Loucy (cell line): ENCODE results near the gene NCAPH2.
A peak's percentile ranks its signal among the peaks of the same experiment; 100 is the strongest.

Source experiments
- H2AFZ ChIP-seq: fragments of 200-600 bp; sonication (generic); 2 replicates; pipeline ENCODE4 v1.6.0; 2016; ENCODE audit warnings: antibody characterized with exemption, mild to moderate bottlenecking, low read length, moderate library complexity
- H3F3A ChIP-seq: fragments of 200-600 bp; 2 replicates; pipeline ENCODE4 v1.6.0; 2016; ENCODE audit warnings: antibody characterized with exemption, low read depth, mild to moderate bottlenecking
- H3K27me3 ChIP-seq: fragments of 200-600 bp; sonication (generic); 2 replicates; pipeline ENCODE4 v1.6.1; 2014; ENCODE audit warnings: low read length, mild to moderate bottlenecking; ENCODE audit not compliant: insufficient read depth, poor library complexity, severe bottlenecking
- H3K36me3 ChIP-seq: fragments of 200-600 bp; sonication (generic); 2 replicates; pipeline ENCODE4 v1.6.1; 2016; ENCODE audit warnings: low read length; ENCODE audit not compliant: insufficient read depth
- H3K4me1 ChIP-seq: fragments of 200-600 bp; sonication (generic); 2 replicates; pipeline ENCODE4 v1.5.1; 2014; ENCODE audit warnings: low read length, mild to moderate bottlenecking; ENCODE audit not compliant: insufficient read depth, poor library complexity, severe bottlenecking
- H3K4me2 ChIP-seq: fragments of 200-600 bp; sonication (generic); 2 replicates; pipeline ENCODE4 v1.6.0; 2014; ENCODE audit warnings: antibody characterized with exemption, low read length, low read depth, mild to moderate bottlenecking; ENCODE audit not compliant: poor library complexity, severe bottlenecking
- H3K4me3 ChIP-seq: fragments of 200-600 bp; sonication (generic); 2 replicates; pipeline ENCODE4 v1.5.1; 2014; ENCODE audit warnings: low read length, mild to moderate bottlenecking, mixed read lengths; ENCODE audit not compliant: poor library complexity, severe bottlenecking
- H3K79me2 ChIP-seq: fragments of 200-600 bp; sonication (generic); 2 replicates; pipeline ENCODE4 v1.6.1; 2014; ENCODE audit warnings: low read length; ENCODE audit not compliant: insufficient read depth
- H3K9ac ChIP-seq: fragments of 200-600 bp; sonication (generic); 2 replicates; pipeline ENCODE4 v1.6.0; 2014; ENCODE audit warnings: mild to moderate bottlenecking, low read depth, low read length, moderate library complexity; ENCODE audit not compliant: poor library complexity, severe bottlenecking
- H3K9me2 ChIP-seq: fragments of 200-600 bp; sonication (generic); replicated peaks from 2 replicates; pipeline ENCODE4 v1.6.1; 2016; ENCODE audit warnings: low read depth, low read length, mixed read lengths
- H3K9me3 ChIP-seq: fragments of 200-600 bp; sonication (generic); 2 replicates; pipeline ENCODE4 v1.6.1; 2014; ENCODE audit warnings: mild to moderate bottlenecking, antibody characterized with exemption, low read length, low read depth; ENCODE audit not compliant: insufficient read depth
- H4K20me1 ChIP-seq: fragments of 200-600 bp; sonication (generic); 2 replicates; pipeline ENCODE4 v1.6.0; 2014; ENCODE audit warnings: antibody characterized with exemption, low read length, mild to moderate bottlenecking; ENCODE audit not compliant: insufficient read depth, poor library complexity, severe bottlenecking
- CTCF ChIP-seq: fragments of 200-600 bp; sonication (generic); conservative IDR thresholded peaks from 2 replicates; pipeline ENCODE4 v1.5.1; 2014; ENCODE audit warnings: mild to moderate bottlenecking, antibody characterized with exemption, low read length
- EZH2phosphoT487 ChIP-seq: fragments of 200-600 bp; IDR thresholded peaks from 2 replicates; pipeline ENCODE4 v1.6.1; 2018; ENCODE audit warnings: antibody characterized with exemption, mild to moderate bottlenecking, moderate library complexity, borderline replicate concordance

Gene NCAPH2

GRCh38 chr22:50544746-50545253 is 36.8 kb downstream of the NCAPH2 start:
- Histone ChIP-seq H3K36me3 (no peaks in the 10 kb centered on the region), H3K27me3 (no peaks in the 10 kb centered on the region), H3K4me1 (peaks cover 31% of the 10 kb centered on the region), H4K20me1 (no peaks in the 10 kb centered on the region), H3F3A (no peaks in the 10 kb centered on the region), H2AFZ (no peak overlapping the region), H3K79me2 (peaks cover 6% of the 10 kb centered on the region; the same call in 1 of the 2 replicates), H3K9ac (peak overlapping the region; percentile 46), H3K9me2 (no peaks in the 10 kb centered on the region), H3K4me2 (peak overlapping the region; percentile 75), H3K9me3 (no peaks in the 10 kb centered on the region), H3K4me3 (peak overlapping the region; percentile 49)
- no peak for TF ChIP-seq CTCF
- no peak for TF ChIP-seq EZH2phosphoT487

- Histone ChIP-seq H3K4me3 (peak within 1 kb of the TSS; percentile 49), H3K9me3 (no peaks in the 10 kb centered on the region), H3K79me2 (peaks cover 6% of the 10 kb centered on the region; the same call in 1 of the 2 replicates), H2AFZ (no peak within 1 kb of the TSS), H3K9me2 (no peaks in the 10 kb centered on the region), H3K4me2 (peak within 1 kb of the TSS; percentile 75), H3F3A (no peaks in the 10 kb centered on the region), H3K9ac (peak within 1 kb of the TSS; percentile 46), H3K4me1 (peaks cover 31% of the 10 kb centered on the region), H3K27me3 (no peaks in the 10 kb centered on the region), H4K20me1 (no peaks in the 10 kb centered on the region), H3K36me3 (no peaks in the 10 kb centered on the region)
- TF ChIP-seq CTCF (peak; percentile 47), EZH2phosphoT487 (no peak)
Measured at GRCh38 chr22:50545522-50546325, 37.7 kb downstream of the NCAPH2 start, which contains the start of gene KLHDC7B. KLHDC7B (plus strand) TSS chr22:50545899; CDS start chr22:50546244, 345 bp downstream.

GRCh38 chr22:50546326-50547262 is 38.6 kb downstream of the NCAPH2 start:
- peak overlapping the region; percentile 75 for H3K4me2 ChIP-seq
- H3K27me3 ChIP-seq: no peaks in the 10 kb centered on the region
- H3K9me2 ChIP-seq: no peaks in the 10 kb centered on the region
- TF ChIP-seq EZH2phosphoT487 (no peak), CTCF (no peak)
- no peaks in the 10 kb centered on the region for H3K36me3 ChIP-seq
- peaks cover 31% of the 10 kb centered on the region for H3K4me1 ChIP-seq
- H3F3A ChIP-seq: no peaks in the 10 kb centered on the region
- H2AFZ ChIP-seq: no peak overlapping the region
- peaks cover 6% of the 10 kb centered on the region; the same call in 1 of the 2 replicates for H3K79me2 ChIP-seq
- no peak overlapping the region for H3K4me3 ChIP-seq
- no peaks in the 10 kb centered on the region for H4K20me1 ChIP-seq
- H3K9me3 ChIP-seq: no peaks in the 10 kb centered on the region
- H3K9ac ChIP-seq: peak overlapping the region; percentile 46
